ENCODE results near the gene AKAP13.
"Not testable (repeated sequence)": the region's sequence is repeated elsewhere in the genome, so short reads cannot be mapped to it uniquely, and the experiment has no call there.

The AKAP13 gene

DNA sequence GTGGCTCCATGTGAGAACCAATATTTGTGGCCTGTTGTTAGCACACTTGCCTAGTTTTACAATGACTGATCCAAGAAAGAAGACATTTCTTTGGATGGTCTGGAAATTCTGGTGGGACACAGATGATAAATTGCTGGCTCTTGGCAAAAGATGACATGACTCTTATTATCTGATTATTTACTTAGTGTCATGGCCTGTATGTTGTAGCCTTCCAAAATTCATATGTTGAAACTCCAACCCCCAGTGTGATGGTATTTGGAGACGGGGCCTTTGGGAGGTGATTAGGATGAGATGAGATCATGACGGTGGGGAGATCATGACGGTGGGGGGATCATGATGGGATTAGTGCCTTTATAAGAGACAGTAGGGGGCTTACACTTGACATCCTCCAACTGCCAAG, 30.0 kb upstream of the AKAP13 start:
- DNase-seq = no peak

DNA sequence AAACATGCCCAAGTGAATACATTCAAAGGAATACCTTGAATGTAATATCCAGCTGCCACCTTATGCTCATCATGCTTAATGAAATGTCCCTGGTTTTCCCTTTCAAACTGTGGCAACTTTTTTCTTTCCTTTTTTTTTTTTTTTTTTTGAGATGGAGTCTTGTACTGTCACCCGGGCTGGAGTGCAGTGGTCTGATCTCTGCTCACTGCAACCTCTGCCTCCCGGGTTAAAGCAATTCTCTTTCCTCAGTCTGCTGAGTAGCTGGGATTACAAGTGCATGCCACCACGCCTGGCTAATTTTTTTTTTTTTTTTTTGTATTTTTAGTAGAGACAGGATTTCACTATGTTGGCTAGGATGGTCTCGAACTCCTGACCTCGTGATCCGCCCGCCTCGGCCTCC, 28.9 kb upstream of the AKAP13 start:
- DNase-seq = not testable (repeated sequence)

DNA sequence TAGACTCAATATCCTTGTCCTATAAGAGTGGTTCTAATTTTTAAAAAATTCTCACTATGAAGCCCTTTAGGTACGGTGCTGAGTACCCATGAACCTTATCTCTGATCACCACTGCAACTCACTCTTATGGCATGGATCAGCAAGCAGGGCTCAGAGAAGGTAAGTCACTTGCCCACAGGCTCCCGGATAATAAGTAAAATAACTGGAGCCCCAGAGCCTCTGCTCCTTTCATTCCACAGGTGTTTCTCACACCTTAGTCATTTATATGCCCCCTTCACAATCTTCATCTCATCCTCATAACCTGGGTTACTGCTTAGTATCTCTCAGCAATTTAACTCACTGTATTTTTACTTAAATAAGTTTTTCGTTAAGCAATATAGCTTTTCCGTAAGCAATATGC, 28.4 kb upstream of the AKAP13 start:
- no peak for DNase-seq

DNA sequence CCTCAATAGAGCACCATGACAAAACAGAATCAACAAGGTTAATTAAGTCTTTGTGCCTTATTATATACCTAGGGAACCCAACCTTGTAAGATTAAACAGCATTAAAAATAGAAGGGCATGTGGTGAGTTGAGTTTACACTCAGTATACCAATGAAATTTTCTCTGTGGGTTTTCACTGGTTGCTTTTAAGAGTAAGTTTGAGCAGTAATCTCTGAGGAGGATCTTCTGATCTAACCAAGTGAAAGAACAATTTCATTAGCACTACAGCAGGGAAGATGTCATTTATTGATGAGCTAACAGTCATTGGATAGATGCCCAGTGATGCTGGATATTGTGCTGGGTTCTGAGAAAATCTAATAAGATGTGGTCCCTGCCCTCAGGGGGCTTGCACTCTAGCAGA, 26.9 kb upstream of the AKAP13 start:
- DNase-seq = no peak

- DNase-seq = no peak
Observed at GRCh38 chr15:85354461-85354860, 25.9 kb upstream of the AKAP13 start.

DNA sequence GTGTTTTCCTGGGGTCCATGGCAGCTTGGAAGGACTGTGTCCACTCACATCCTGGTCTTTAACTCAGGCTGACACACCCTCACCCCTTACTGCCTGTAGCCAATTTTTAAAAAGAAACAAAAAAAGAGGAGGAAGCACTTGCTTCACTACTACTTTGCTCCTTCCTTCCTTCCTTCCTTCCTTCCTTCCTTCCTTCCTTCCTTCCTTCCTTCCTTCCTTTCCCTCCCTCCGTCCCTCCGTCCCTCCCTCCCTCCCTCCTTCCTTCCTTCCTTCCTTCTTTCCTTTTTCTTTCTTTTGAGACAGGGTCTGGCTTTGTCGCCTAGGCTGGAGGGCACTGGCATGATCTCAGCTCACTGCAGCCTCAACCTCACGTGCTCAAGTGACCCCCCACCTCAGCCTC, 25.5 kb upstream of the AKAP13 start:
- no peak for DNase-seq

DNA sequence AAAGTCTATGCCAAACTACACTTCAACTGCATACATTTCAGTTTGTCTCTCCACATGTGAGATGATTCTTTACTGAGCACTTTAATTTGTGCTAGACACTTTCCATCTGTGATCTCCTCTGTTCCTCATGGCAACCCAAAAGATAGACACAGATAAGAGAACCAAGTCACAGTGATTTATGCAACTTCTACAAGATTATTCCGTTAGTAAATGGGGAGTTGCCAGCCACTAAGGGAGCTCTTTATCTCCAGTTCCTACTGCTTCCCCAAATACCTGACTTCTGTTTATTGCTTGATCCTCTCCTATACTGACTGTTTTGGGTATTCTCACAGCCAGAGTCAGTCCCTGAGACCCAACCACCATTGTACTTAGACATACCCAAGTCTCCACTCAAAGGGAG, 24.1 kb upstream of the AKAP13 start:
- no peak for DNase-seq

- no peak for DNase-seq
Observed at GRCh38 chr15:85361323-85361722, 19.1 kb upstream of the AKAP13 start.

DNA sequence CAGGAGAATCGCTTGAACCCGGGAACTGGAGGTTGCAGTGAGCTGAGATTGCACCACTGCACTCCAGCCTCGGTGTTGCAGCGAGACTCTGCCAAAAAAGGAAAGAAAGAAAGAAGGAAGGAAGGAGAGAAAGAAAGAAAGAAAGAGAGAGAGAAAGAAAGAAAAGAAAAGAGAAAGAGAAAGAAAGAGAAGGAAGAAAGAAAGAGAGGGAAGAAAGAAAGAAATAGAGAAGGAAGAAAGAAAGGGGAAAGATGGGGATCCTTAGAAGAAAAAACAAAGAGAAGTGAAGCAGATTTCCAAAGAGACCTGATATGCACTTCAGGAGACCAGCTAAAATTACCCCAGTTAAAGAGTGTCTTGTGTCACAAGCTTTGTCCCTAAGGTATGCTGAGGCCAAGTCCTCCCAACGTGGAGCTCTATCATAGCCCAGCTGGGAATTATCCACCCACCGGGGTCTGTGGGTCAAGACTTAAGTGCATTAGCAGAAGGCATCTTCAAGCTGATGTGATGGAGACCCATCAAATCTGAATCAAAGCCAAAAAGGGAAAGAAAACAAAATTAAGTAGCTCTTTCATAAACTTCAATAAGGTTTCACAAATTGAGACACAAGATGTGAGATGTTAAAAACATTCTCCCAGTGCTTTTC, 17.8 kb upstream of the AKAP13 start:
- no peak for DNase-seq

DNA sequence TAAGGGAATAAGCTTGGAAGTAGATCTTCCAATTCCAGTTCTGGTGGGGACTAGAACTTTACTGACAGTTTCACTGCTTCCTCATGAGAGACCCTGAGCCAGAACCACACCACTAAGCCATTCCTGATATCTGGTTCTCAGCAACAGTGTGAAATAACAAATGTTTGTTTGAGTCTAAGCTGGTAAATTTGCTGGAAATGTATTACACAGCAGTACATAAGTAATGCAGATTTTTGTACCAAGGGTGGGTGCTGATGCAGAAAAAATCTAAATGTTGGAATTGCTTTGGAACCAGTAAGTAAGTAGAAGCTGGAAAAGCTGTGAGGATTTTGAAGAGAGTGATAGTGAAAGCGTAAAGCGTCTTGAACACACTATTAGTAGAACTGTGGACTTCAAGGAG, 14.4 kb upstream of the AKAP13 start:
- no peak for DNase-seq

- no peak for DNase-seq
Observed at GRCh38 chr15:85367741-85368140, 12.7 kb upstream of the AKAP13 start.

DNA sequence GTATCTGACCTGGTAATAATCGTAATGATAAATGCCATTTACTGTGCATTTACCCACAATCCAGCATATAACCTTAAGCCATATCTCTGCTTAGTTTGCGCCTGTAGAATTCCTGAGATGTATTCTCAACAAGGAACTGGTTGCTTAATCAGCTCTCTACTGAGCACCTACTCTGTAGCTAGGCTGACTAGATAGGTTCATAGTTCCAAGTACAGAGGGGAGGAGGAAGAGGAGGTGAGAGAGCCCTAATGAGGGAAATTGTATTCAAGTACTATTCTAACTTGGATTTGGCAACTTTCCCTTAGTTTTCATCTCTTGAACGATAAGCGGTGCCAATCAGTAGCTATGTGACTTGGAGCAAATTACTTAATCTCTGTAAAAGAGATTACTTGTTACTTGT, 5.6 kb upstream of the AKAP13 start:
- DNase-seq = no peak

- DNase-seq = no peak
Observed at GRCh38 chr15:85377269-85377668, 3.1 kb upstream of the AKAP13 start.

DNA sequence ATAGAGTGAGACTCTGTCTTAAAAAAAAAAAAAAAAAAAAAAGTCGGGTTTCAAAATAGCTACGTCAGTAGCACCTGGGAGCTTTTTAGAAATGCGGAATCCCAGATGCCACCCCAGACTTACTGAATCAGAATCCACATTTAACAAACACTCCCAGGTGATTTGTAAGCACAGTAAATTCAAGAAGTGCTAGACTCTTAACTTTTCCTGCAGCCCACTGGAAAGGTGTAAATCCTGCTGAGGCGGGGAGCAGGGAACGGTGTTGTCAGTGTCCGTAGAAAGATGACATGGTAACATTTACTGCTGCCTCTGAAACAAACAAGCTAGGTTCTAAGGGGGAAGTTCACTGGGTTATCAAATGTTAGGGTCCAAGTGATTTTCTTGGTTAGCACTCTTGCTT, 2.4 kb upstream of the AKAP13 start:
- DNase-seq = no peak

- peak; percentile 56 for DNase-seq
Observed at GRCh38 chr15:85379403-85380131, 836 bp upstream of the AKAP13 start.

GRCh38 chr15:85380812-85381642, 624 bp downstream of the AKAP13 start:
- peak; percentile 65 for DNase-seq

GRCh38 chr15:85381850-85382751, 1.7 kb downstream of the AKAP13 start:
- DNase-seq = no peak

GRCh38 chr15:85382942-85383341, 2.5 kb downstream of the AKAP13 start:
- no peak for DNase-seq

DNA sequence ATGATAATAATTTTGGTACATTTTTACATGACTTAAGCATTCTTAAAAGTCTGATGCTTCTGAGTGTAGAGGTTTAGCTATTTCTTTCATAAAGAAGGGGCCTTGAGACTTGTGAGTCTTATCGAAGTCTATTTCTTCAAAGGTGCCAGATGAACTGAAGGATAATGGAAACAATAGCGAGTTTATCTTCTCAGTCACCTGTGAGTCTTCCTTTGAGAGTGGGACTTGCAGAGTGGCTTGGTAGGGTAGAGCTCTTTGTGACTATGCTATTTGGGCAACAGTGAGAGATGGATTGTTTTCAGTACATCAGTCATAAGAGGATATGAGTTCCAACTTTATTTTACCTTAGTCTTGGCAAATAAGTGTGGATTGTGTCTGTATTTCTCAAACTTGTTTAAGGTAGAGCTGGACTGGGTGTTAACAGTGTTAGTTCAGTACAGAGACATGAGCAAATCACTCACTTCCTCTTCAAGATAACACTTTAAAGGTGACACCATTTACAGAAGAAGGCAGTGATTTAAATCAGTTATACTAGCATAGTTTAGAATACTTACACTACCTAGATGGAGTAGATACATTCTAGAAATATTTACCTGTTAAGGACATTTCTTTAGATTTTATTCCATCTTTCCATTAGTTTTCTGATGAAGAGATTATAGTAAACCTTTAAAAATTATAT, 3.2 kb downstream of the AKAP13 start:
- DNase-seq = no peak

DNA sequence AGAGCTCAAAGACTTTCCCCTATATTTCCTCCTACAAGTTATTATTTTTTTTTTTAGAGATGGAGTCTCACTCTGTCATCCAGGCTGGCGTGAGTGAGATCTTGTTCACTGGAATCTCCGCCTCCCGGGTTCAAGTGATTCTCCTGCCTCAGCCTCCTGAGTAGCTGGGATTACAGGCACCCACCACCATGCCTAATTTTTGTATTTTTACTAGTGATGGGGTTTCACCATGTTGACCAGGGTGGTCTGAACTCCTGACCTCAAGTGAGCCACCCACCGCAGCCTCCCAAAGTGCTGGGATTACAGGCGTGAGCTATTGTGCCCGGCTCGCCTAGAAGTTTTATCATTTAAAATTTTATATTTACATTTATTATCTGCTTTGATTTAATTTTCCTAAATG, 5.9 kb downstream of the AKAP13 start:
- DNase-seq = no peak

DNA sequence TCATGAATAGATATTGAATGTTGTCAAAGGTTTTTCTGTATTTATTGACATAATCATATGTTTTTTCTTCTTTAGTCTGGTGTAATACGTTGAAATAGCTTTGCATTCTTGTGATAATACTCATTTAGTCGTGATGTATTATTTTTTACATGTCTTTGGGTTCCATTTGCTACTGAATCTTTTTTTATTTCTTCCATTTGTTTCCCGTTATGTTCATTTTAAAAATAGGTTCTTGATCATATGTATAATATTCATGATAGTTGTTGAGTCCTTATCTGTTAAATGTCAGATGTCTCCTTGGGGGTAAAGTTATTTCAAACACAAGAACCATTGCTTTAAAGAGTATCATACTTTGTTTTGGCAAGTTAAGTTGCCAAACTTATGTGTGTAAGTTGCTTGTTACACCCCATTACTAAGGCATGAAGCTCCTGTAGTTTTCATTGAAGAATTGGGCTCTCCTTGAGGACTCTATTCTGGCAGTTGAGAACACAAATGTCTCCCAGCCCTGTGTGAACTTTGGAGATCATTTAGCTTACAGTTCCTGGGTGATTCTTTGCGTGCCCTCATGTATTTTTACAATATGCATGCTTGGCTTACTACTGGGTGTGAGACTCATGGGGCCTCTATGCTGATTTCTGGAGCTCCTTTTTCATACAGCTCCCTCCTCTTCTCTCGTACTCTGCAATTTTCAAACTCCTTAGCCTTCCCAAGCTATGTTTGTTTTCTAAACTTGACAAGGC, 8.3 kb downstream of the AKAP13 start:
- no peak for DNase-seq

DNA sequence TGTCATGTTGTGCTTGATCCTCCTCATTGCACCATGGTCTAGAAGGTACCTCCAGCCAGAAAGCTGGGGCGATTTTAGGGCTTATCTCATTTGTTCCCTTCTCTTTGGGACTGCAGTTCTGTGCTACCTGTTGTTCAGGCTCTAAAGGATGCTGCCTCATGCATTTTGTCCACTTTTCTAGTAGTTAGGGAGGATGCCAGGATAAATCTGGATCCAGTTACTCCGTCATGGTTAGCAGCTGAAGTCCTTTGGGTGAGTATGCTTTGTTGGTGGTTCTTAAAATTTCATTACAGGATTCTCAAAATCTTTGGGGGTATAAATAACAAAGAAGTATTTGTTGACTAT, 8.9 kb downstream of the AKAP13 start:
- no peak for DNase-seq

Measured in activated naive CD4-positive, alpha-beta T cell treated with Interleukin-2 at 50 U/mL for 16 hours (primary cell).